Transverse colon (tissue), 4 donors: ENCODE measurements around the gene EXOSC1. TPM values are rescaled to one million over a fixed set of nuclear protein-coding genes. Genes with fewer than 3 reads are reported as not detected.
"Not testable (repeated sequence)": the region's sequence is repeated elsewhere in the genome, so short reads cannot be mapped to it uniquely, and the experiment has no call there.

Experiments
- DNase-seq: peaks from one replicate; pipeline ENCODE4 v3.0.0-alpha.2; 2019
- H3K27ac ChIP-seq, 4 donors: fragments of 200-600 bp; sonication (generic); 2 replicates each; pipeline ENCODE4 v1.5.1; 2016 to 2018; ENCODE audit warnings: inconsistent platforms in 4 of 4
- H3K27me3 ChIP-seq: fragments of 200-600 bp; sonication (generic); 2 replicates; pipeline ENCODE4 v1.5.1; 2017; ENCODE audit warnings: inconsistent platforms
- H3K36me3 ChIP-seq, 4 donors: fragments of 200-600 bp; sonication (generic); 2 replicates each; pipeline ENCODE4 v1.5.1; 2017 to 2019; ENCODE audit warnings: inconsistent platforms in 4 of 4
- H3K4me1 ChIP-seq, 4 donors: fragments of 200-600 bp; sonication (generic); 2 replicates each; pipeline ENCODE4 v1.5.1; 2017 to 2020; ENCODE audit warnings: inconsistent platforms in 4 of 4
- H3K4me3 ChIP-seq, 4 donors: fragments of 200-600 bp; sonication (generic); 1 replicate in 1 of 4; 2 replicates in 3 of 4; pipeline versions ENCODE4 v1.5.1 to v1.6.1; 2017 to 2019; ENCODE audit warnings: inconsistent platforms in 4 of 4
- H3K9me3 ChIP-seq, 2 donors: fragments of 200-600 bp; sonication (generic); 2 replicates each; pipeline ENCODE4 v1.5.1; 2017 to 2019; ENCODE audit warnings: inconsistent platforms in 2 of 2
- EP300 ChIP-seq: sonication (generic); formaldehyde crosslinking; IDR thresholded peaks from one replicate; pipeline ENCODE4 v1.6.1; 2017; ENCODE audit warnings: antibody characterized with exemption, low read depth
- POLR2A ChIP-seq: fragments of 450-650 bp; IDR thresholded peaks from one replicate; pipeline ENCODE4 v1.6.1; 2016; ENCODE audit warnings: antibody characterized with exemption, mild to moderate bottlenecking, moderate library complexity
- POLR2AphosphoS5 ChIP-seq, 3 donors: sonication (generic); formaldehyde crosslinking; IDR thresholded peaks; one replicate each; pipeline ENCODE4 v1.6.1; 2016; ENCODE audit warnings: antibody characterized with exemption in 3 of 3
- WGBS, 2 donors: methylation state at CpG; one replicate each; pipeline ENCODE4 v1.1.5; 2018; ENCODE audit warnings: low coverage in 1 of 2; 5-methylcytosine and 5-hydroxymethylcytosine counted together
- in situ Hi-C, 4 donors: fragments of 200-750 bp; cut with MboI; loops; one replicate each; pipeline versions ENCODE4 v1.15.0 to v1.15.1; 2017; ENCODE audit warnings: low sequenced_read_pairs in 3 of 4, low pct_ligation_motif_present in 1 of 4, low pct_unique_long_range_greater_than_20kb in 1 of 4
- intact Hi-C: fragments of 100-400 bp; cut with DNase I; formaldehyde crosslinking; loops from one replicate; pipeline ENCODE4 v1.15.1; 2023; ENCODE audit warnings: low total_unique reads
- total RNA-seq, 4 donors: library from RNA; depleted of rRNA; stranded (reverse); fragments of >200 nt; gene quantifications; one replicate each; pipeline ENCODE4 v1.1.0, GENCODE V29; 2016
- TF ChIP-seq, protein P1 (sequence below), 5 experiments: fragments of 200-600 bp in 3 of 5; fragments of 450-650 bp in 2 of 5; sonication (generic) in 3 of 5; IDR thresholded peaks; 1 replicate in 2 of 5; 2 replicates in 3 of 5; pipeline ENCODE4 v1.5.1; 2016 to 2017; ENCODE audit warnings: antibody characterized with exemption in 5 of 5, inconsistent platforms in 3 of 5, mild to moderate bottlenecking in 2 of 5, moderate library complexity in 1 of 5

Gene EXOSC1
- total RNA-seq, 4 donors from 2014 or later: 2.6 to 315 (median 26.1) TPM

DNA sequence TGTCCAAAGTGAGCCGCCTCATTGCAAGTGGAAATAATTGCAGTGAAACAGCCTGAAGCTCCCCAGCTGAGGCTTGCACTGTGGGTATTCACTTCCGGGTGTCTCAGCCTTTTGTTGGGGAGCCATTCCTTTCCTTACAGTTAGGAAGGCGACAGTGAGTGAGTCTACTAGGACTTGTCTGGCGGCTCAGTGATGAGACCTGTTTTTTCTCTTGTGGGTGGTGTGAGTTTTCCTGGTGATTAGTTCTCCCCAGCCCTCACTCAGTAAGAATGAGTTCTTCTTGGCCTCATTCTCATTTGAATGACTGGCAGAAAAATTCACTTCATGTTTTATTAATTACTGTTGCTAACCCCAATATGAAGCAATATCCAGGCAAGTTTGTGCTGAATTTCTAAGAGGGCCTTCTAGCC, 17.2 kb downstream of the EXOSC1 start:
- peak overlapping the region in 1 of 4 donors; percentile 85 for H3K4me3 ChIP-seq
- 71 to 76% methylated on average over 1 to 4 of the region's 4 CpGs for WGBS, 2 donors
- DNase-seq: no peak
- peaks cover 0 to 20% (median 10%) of the 10 kb centered on the region in 4 donors for H3K36me3 ChIP-seq
- intact Hi-C loops (no loop called here), in situ Hi-C loops (no loop called here)
- TF ChIP-seq, protein P1, sequence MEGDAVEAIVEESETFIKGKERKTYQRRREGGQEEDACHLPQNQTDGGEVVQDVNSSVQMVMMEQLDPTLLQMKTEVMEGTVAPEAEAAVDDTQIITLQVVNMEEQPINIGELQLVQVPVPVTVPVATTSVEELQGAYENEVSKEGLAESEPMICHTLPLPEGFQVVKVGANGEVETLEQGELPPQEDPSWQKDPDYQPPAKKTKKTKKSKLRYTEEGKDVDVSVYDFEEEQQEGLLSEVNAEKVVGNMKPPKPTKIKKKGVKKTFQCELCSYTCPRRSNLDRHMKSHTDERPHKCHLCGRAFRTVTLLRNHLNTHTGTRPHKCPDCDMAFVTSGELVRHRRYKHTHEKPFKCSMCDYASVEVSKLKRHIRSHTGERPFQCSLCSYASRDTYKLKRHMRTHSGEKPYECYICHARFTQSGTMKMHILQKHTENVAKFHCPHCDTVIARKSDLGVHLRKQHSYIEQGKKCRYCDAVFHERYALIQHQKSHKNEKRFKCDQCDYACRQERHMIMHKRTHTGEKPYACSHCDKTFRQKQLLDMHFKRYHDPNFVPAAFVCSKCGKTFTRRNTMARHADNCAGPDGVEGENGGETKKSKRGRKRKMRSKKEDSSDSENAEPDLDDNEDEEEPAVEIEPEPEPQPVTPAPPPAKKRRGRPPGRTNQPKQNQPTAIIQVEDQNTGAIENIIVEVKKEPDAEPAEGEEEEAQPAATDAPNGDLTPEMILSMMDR (IDR thresholded peaks at IDR 0.05): no peak
- no peak for TF ChIP-seq POLR2AphosphoS5 (IDR thresholded peaks at IDR 0.05)
- TF ChIP-seq POLR2A: no peak
- TF ChIP-seq EP300: no peak
- H3K4me1 ChIP-seq: peaks cover 6 to 29% (median 22%) of the 10 kb centered on the region in 4 donors
- H3K9me3 ChIP-seq: no peaks in the 10 kb centered on the region
- no peaks in the 10 kb centered on the region for H3K27me3 ChIP-seq
- peak overlapping the region; percentile 92 to 96 (median 94) for H3K27ac ChIP-seq

DNA sequence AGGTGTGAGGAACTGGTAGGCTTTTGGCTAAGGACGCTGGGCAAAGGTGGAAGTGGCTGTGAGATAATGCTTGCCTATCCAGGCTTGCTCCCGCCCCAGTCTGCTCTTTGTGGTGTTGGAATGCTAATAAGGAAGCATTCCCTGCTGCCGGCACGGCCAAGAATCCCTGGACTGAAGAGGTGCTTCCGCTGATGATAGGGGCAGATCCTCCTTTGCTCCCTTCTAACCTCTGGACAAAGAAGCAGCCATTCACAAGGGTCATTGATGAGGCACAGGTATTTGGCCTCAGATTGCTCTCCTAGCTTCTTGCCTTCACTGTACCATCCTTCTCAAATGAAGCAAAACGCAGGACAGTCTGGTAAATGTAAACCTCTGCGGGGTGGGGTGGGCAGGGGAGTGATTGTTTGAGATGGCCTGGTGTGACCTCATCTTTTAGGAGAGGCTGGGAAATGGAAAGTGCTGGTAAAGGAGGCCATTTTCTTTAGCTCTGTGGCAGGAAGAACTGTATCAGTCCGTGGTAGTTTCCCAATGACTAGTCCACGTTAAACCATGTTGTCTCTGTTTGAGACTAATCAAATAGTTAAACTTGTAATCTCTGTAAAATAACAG, 18.1 kb downstream of the EXOSC1 start:
- Histone ChIP-seq H3K36me3 (peaks cover 0 to 17% (median 9%) of the 10 kb centered on the region in 4 donors), H3K4me3 (peak overlapping the region in 2 of 4 donors; percentile 79 to 85), H3K9me3 (no peaks in the 10 kb centered on the region), H3K27ac (peak overlapping the region; percentile 92 to 96 (median 94)), H3K27me3 (no peaks in the 10 kb centered on the region), H3K4me1 (peaks cover 6 to 29% (median 22%) of the 10 kb centered on the region in 4 donors)
- no peak for TF ChIP-seq EP300
- peak; percentile 59 for TF ChIP-seq POLR2A
- TF ChIP-seq, protein P1 (IDR thresholded peaks at IDR 0.05): no peak
- TF ChIP-seq POLR2AphosphoS5 (IDR thresholded peaks at IDR 0.05): peak; percentile 8 to 74 (median 65)
- intact Hi-C loops: no loop called here
- DNase-seq: peak; percentile 80
- in situ Hi-C loops: no loop called here
- WGBS, 2 donors: 13 to 26% methylated on average over 3 to 9 of the region's 9 CpGs

DNA sequence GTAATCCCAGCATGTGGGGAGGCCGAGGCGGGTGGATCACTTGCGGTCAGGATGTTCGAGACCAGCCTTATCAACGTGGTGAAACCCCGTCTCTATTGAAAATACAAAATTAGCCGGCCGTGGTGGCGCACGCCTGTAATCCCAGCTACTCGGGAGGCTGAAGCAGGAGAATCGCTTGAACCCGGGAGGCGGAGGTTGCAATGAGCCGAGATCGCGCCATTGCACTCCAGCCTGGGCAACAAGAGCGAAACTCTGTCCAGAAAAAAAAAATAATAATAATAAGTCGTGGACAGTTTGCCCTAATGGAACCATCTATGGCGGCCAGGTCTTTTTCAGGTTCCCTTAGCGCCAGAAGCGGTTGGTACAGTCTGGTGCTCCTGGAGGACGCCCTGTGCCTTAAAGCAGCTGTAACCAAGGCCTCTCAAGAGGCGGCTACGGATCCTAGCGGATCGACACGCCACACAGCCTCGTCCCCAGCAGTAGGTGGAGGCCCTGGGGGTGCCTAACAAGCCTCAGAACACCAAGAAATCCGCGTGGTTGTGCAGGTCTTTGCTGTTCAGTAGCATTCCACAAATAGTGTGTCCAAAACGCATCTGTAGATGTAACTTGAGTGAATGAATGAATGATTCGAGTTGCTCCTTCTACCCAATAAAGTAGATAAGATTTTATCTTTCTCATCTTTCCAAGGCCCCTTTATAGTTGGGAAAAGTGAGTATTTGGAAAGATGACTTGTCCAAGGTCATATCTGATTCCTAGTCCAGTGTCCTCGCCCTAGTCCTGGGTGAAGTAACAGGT, 18.8 kb downstream of the EXOSC1 start:
- 6 to 57% methylated on average over 1 to 34 of the region's 34 CpGs for WGBS, 2 donors
- intact Hi-C loops: no loop called here
- H3K4me1 ChIP-seq: peaks cover 6 to 29% (median 22%) of the 10 kb centered on the region in 4 donors
- H3K36me3 ChIP-seq: peaks cover 0 to 15% (median 8%) of the 10 kb centered on the region in 4 donors
- TF ChIP-seq EP300 (no peak), POLR2A (no peak), POLR2AphosphoS5 (IDR thresholded peaks at IDR 0.05) (no peak)
- TF ChIP-seq, protein P1 (IDR thresholded peaks at IDR 0.05): no peak
- no peaks in the 10 kb centered on the region for H3K9me3 ChIP-seq
- peak overlapping the region; percentile 92 to 96 (median 94) for H3K27ac ChIP-seq
- no peaks in the 10 kb centered on the region for H3K27me3 ChIP-seq
- no peak for DNase-seq
- H3K4me3 ChIP-seq: peak overlapping the region; percentile 65 to 85 (median 74)
- in situ Hi-C loops: no loop called here

DNA sequence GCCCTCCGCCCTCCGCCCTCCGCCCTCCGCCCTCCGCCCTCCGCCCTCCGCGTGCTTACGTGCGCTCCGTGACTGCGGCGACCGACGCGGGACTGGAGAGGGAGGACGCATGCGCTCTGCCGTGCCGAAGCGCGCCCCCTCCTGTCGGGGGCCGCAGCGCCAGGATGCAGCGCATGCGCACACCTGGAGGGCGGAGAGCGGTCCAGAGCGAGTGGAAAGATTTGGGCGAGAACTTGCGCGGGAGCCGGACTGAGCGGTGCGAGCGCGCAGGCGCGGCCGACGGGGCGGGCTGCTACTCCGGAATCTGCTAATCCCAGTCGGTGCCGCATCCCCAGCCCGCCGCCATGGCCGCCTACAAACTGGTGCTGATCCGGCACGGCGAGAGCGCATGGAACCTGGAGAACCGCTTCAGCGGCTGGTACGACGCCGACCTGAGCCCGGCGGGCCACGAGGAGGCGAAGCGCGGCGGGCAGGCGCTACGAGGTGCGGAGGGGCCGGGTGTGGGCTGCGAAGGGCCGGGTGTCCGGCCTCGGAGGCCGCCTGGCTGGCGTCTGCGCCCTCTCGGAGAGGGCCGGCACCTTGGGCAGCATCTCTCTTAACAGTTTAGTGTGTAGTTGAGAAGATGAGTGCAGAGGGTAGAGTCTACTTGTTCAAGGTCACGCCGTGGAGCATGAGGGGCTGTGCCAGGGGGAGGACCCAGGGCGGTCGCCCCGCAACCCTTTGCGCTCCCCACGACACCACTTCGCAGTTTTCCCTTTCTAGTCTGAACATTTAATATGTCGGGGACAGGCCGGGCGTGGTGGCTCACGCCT, 19.6 kb downstream of the EXOSC1 start, which contains the start of gene PGAM1:
PGAM1 (plus strand) TSS at position 228 of the 812 bp plus-strand sequence; CDS start at position 345, 117 bp downstream.
- in situ Hi-C loops: no loop called here

DNA sequence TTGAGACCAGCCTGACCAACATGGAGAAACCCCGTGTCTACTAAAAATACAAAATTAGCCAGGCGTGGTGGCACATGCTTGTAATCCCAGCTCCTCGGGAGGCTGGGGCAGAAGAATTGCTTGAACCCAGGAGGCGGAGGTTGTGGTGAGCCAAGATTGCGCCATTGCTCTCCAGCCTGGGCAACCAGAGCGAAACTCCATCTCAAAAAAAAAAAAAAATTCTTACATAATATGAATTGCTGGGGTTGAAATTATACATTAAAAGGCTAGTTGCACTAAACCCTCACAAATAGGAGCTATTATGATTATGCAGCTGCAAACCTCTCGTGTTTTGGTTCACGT, 22.1 kb downstream of the EXOSC1 start:
- H3K27ac ChIP-seq, in situ Hi-C loops, intact Hi-C loops, H3K36me3 ChIP-seq, H3K9me3 ChIP-seq, DNase-seq, H3K4me3 ChIP-seq, H3K27me3 ChIP-seq: not testable (repeated sequence)
- 85 to 93% methylated on average over 3 to 8 of the region's 8 CpGs for WGBS, 2 donors
- H3K4me1 ChIP-seq: peaks cover 6 to 34% (median 27%) of the 10 kb centered on the region in 4 donors

More for the DNA sequence above, 19.6 kb downstream of the EXOSC1 start, which contains the start of gene PGAM1:
- DNase-seq: peak; percentile 95
- peak within 1 kb of the TSS; percentile 65 to 85 (median 74) for H3K4me3 ChIP-seq
- WGBS, 2 donors: 0% methylated on average over 49 of the region's 90 CpGs; no CpG with 5 or more reads in 1 of the 2 donors
- no peaks in the 10 kb centered on the region for H3K27me3 ChIP-seq
- TF ChIP-seq POLR2A (peak; percentile 92), EP300 (no peak), POLR2AphosphoS5 (IDR thresholded peaks at IDR 0.05) (peak; percentile 86 to 95 (median 91))
- TF ChIP-seq, protein P1 (IDR thresholded peaks at IDR 0.05): peak; percentile 35 to 77 (median 59)
- peaks cover 0 to 7% (median 4%) of the 10 kb centered on the region in 4 donors for H3K36me3 ChIP-seq
- H3K9me3 ChIP-seq: no peaks in the 10 kb centered on the region
- H3K27ac ChIP-seq: peak within 1 kb of the TSS; percentile 92 to 96 (median 94)
- peaks cover 6 to 29% (median 22%) of the 10 kb centered on the region in 4 donors for H3K4me1 ChIP-seq
- intact Hi-C loops: no loop called here
